HepG2 (cell line): Measurements from ENCODE around the gene RTP2. TPM values are rescaled to one million over a fixed set of nuclear protein-coding genes. Genes with fewer than 3 reads are reported as not detected.

Experiments used
- CC2D1A ChIP-seq: sonication (generic); formaldehyde crosslinking; IDR thresholded peaks from 2 replicates; pipeline ENCODE4 v1.8.1; 2023; ENCODE audit warnings: mild to moderate bottlenecking, missing genetic modification reagents
- CREB3 ChIP-seq: sonication (generic); formaldehyde crosslinking; IDR thresholded peaks from 2 replicates; pipeline ENCODE4 v1.5.0; 2020; ENCODE audit warnings: missing genetic modification reagents
- DNMT1 ChIP-seq: sonication (generic); formaldehyde crosslinking; IDR thresholded peaks from 2 replicates; pipeline ENCODE4 v1.5.1; 2020; ENCODE audit warnings: mild to moderate bottlenecking, missing genetic modification reagents
- GLMP ChIP-seq: sonication (generic); formaldehyde crosslinking; IDR thresholded peaks from 2 replicates; pipeline ENCODE4 v1.9.0; 2021; ENCODE audit warnings: missing genetic modification reagents, mild to moderate bottlenecking, borderline replicate concordance
- NCOR1 ChIP-seq: fragments of 200-600 bp; sonication (generic); IDR thresholded peaks from 2 replicates; pipeline ENCODE4 v1.7.0; 2017; ENCODE audit warnings: antibody characterized with exemption, low read length, borderline replicate concordance
- PAX8 ChIP-seq: sonication (generic); formaldehyde crosslinking; IDR thresholded peaks from 2 replicates; pipeline ENCODE4 v1.8.0; 2022; ENCODE audit warnings: mild to moderate bottlenecking, missing genetic modification reagents, borderline replicate concordance
- RERE ChIP-seq: IDR thresholded peaks from 2 replicates; pipeline ENCODE4 v1.6.1; 2016; ENCODE audit warnings: low read depth, missing genetic modification reagents, missing compliant biosample characterization
- REXO4 ChIP-seq: sonication (generic); formaldehyde crosslinking; IDR thresholded peaks from 2 replicates; pipeline ENCODE4 v1.8.0; 2022; ENCODE audit warnings: missing genetic modification reagents, mild to moderate bottlenecking, borderline replicate concordance
- RXRB ChIP-seq: IDR thresholded peaks from 2 replicates; pipeline ENCODE4 v1.6.1; 2016; ENCODE audit warnings: borderline replicate concordance, missing genetic modification reagents, missing compliant biosample characterization
- SAFB2 ChIP-seq: sonication (generic); formaldehyde crosslinking; IDR thresholded peaks from 2 replicates; pipeline ENCODE4 v1.5.1; 2020; ENCODE audit warnings: missing genetic modification reagents, low read depth, mild to moderate bottlenecking, borderline replicate concordance
- U2AF2 ChIP-seq: fragments of 200-400 bp; formaldehyde crosslinking; IDR thresholded peaks from 2 replicates; pipeline ENCODE4 v1.6.1; 2017; ENCODE audit warnings: low read depth, mild to moderate bottlenecking, low read length
- WIZ ChIP-seq: sonication (generic); formaldehyde crosslinking; IDR thresholded peaks from 2 replicates; pipeline ENCODE4 v1.5.1; 2020; ENCODE audit warnings: mild to moderate bottlenecking, missing genetic modification reagents
- ZEB1 ChIP-seq: IDR thresholded peaks from 2 replicates; pipeline ENCODE4 v1.6.1; 2012; ENCODE audit warnings: mild to moderate bottlenecking, low read depth, inconsistent platforms; ENCODE audit not compliant: insufficient replicate concordance
- ZFX ChIP-seq: sonication (generic); formaldehyde crosslinking; IDR thresholded peaks from 2 replicates; pipeline ENCODE4 v1.4.0; 2020; ENCODE audit warnings: mild to moderate bottlenecking, low read depth, missing genetic modification reagents, moderate library complexity
- ZNF235 ChIP-seq: sonication (generic); formaldehyde crosslinking; IDR thresholded peaks from 2 replicates; pipeline ENCODE4 v1.8.1; 2023; ENCODE audit warnings: mild to moderate bottlenecking, missing genetic modification reagents, borderline replicate concordance
- ZNF3 ChIP-seq: IDR thresholded peaks from 2 replicates; pipeline ENCODE4 v1.7.0; 2017; ENCODE audit warnings: inconsistent platforms
- ZNF574 ChIP-seq: sonication (generic); formaldehyde crosslinking; IDR thresholded peaks from 2 replicates; pipeline ENCODE4 v1.4.0; 2020; ENCODE audit warnings: missing genetic modification reagents
- ZNF607 ChIP-seq: sonication (generic); formaldehyde crosslinking; IDR thresholded peaks from 2 replicates; pipeline ENCODE4 v1.5.1; 2020; ENCODE audit warnings: missing genetic modification reagents, mild to moderate bottlenecking, borderline replicate concordance
- polyA plus RNA-seq, 8 experiments: library from polyadenylated mRNA; depleted of rRNA in 3 of 8; stranded (reverse) in 7 of 8; unstranded in 1 of 8; fragments of >200 nt; fragmentation: Illumina TruSeq in 4 of 8; extraction: Trizol in 4 of 8; gene quantifications; 2 replicates each; pipeline versions ENCODE4 v1.2.1 to v1.2.3, GENCODE V29; 2011 to 2016; ENCODE audit warnings: low read depth in 4 of 8, missing spikeins in 1 of 8, mixed read lengths in 1 of 8; ENCODE audit not compliant: insufficient read depth in 1 of 8
- total RNA-seq, 5 experiments: library from RNA; depleted of rRNA; stranded (reverse); fragments of >200 nt; fragmentation: Illumina TruSeq; extraction: Trizol; gene quantifications; 2 replicates each; pipeline ENCODE4 v1.2.3, GENCODE V29; 2016; ENCODE audit warnings: low read depth in 1 of 5

Gene RTP2
- total and polyA plus RNA-seq, 2 of the 13 experiments (the other 11 are each of a cell fraction or from before 2014, with no cell fraction given): not detected

- TF ChIP-seq RERE (CRISPR knock-in tag): 0 out of 2 replicates have a peak, but pooled peaks have one; percentile 38
- no peak for TF ChIP-seq CC2D1A (CRISPR knock-in tag)
- TF ChIP-seq WIZ (CRISPR knock-in tag): peak; percentile 99
- peak; percentile 92; the same call in 1 of the 2 replicates for TF ChIP-seq ZNF3
- TF ChIP-seq PAX8 (CRISPR knock-in tag): peak; percentile 72; the same call in 1 of the 2 replicates
- TF ChIP-seq DNMT1 (CRISPR knock-in tag): peak; percentile 82
- TF ChIP-seq RXRB (CRISPR knock-in tag): peak; percentile 84
- no peak for TF ChIP-seq ZEB1
- TF ChIP-seq GLMP (CRISPR knock-in tag): peak; percentile 96
- TF ChIP-seq U2AF2: no peak
- TF ChIP-seq ZFX (CRISPR knock-in tag): no peak
- TF ChIP-seq ZNF235: peak; percentile 96; the same call in 1 of the 2 replicates
- TF ChIP-seq SAFB2: 0 out of 2 replicates have a peak, but pooled peaks have one; percentile 77
- TF ChIP-seq ZNF574 (CRISPR knock-in tag): peak; percentile 92
- TF ChIP-seq ZNF607 (CRISPR knock-in tag): peak; percentile 93
- no peak for TF ChIP-seq REXO4 (CRISPR knock-in tag)
- TF ChIP-seq CREB3: peak; percentile 96
- no peak for TF ChIP-seq NCOR1
These were observed 32.5 kb downstream of the RTP2 start, which contains the start of gene SST (continued) for GRCh38 chr3:187669675-187670504.
